CD14-positive monocyte (primary cell): ENCODE results near the gene CCDC88A. TPM values are rescaled to one million over a fixed set of nuclear protein-coding genes. Genes with fewer than 3 reads are reported as not detected.
A peak's percentile ranks its signal among the peaks of the same experiment; 100 is the strongest.

ENCODE experiments used
- DNase-seq, 3 donors: peaks; one replicate each; pipeline ENCODE4 v3.0.0-alpha.2; 2011 to 2022
- H2AFZ ChIP-seq: 2 replicates; pipeline ENCODE4 v1.6.0; 2012; ENCODE audit warnings: mild to moderate bottlenecking, low read depth, low read length, inconsistent platforms; ENCODE audit not compliant: insufficient read depth, poor library complexity, severe bottlenecking
- H3K27ac ChIP-seq, 2 donors: 1 replicate in 1 of 2; 2 replicates in 1 of 2; pipeline ENCODE4 v1.5.1; 2012 to 2013; ENCODE audit warnings: low read length in 2 of 2, control low read depth in 1 of 2, inconsistent platforms in 1 of 2, low read depth in 1 of 2, mild to moderate bottlenecking in 1 of 2
- H3K27me3 ChIP-seq, 2 donors: one replicate each; pipeline versions ENCODE4 v1.6.0 to v1.6.1; 2011 to 2013; ENCODE audit warnings: low read length in 2 of 2; ENCODE audit not compliant: control insufficient read depth in 2 of 2, insufficient read depth in 2 of 2
- H3K36me3 ChIP-seq, 2 donors: replicated peaks in 1 of 2; 1 replicate in 1 of 2; 2 replicates in 1 of 2; pipeline versions ENCODE4 v1.5.1 to v1.6.1; 2012 to 2013; ENCODE audit warnings: low read length in 2 of 2, control low read depth in 1 of 2, inconsistent platforms in 1 of 2, mild to moderate bottlenecking in 1 of 2; ENCODE audit not compliant: insufficient read depth in 2 of 2, control insufficient read depth in 1 of 2
- H3K4me1 ChIP-seq, 2 donors: 1 replicate in 1 of 2; 2 replicates in 1 of 2; pipeline versions ENCODE4 v1.5.1 to v1.6.1; 2012 to 2013; ENCODE audit warnings: low read length in 2 of 2, control low read depth in 1 of 2, inconsistent platforms in 1 of 2, mild to moderate bottlenecking in 1 of 2, moderate library complexity in 1 of 2; ENCODE audit not compliant: insufficient read depth in 2 of 2, control insufficient read depth in 1 of 2
- H3K4me2 ChIP-seq: replicated peaks from 2 replicates; pipeline ENCODE3; 2012; ENCODE audit warnings: low read length, moderate library complexity, mild to moderate bottlenecking; ENCODE audit not compliant: poor library complexity, severe bottlenecking; ENCODE audit errors: extremely low read depth
- H3K4me3 ChIP-seq, 3 experiments: fragments of 200-600 bp in 1 of 3; sonication (generic) in 1 of 3; replicated peaks in 1 of 3; 1 replicate in 2 of 3; 2 replicates in 1 of 3; pipeline ENCODE4 v1.5.1; 2011 to 2013; ENCODE audit warnings: low read length in 3 of 3, mild to moderate bottlenecking in 3 of 3, control low read depth in 2 of 3, low read depth in 2 of 3, inconsistent platforms in 1 of 3, moderate library complexity in 1 of 3
- H3K79me2 ChIP-seq: 2 replicates; pipeline ENCODE4 v1.6.0; 2012; ENCODE audit warnings: mild to moderate bottlenecking, control low read depth, inconsistent platforms, low read length, moderate library complexity; ENCODE audit not compliant: insufficient read depth
- H3K9ac ChIP-seq: 2 replicates; pipeline ENCODE4 v1.6.0; 2017; ENCODE audit warnings: low read length, mild to moderate bottlenecking; ENCODE audit not compliant: insufficient read depth, poor library complexity, severe bottlenecking
- H3K9me3 ChIP-seq, 2 donors: replicated peaks in 1 of 2; 1 replicate in 1 of 2; 2 replicates in 1 of 2; pipeline versions ENCODE4 v1.5.1 to v1.6.1; 2012 to 2013; ENCODE audit warnings: low read length in 2 of 2, control low read depth in 1 of 2; ENCODE audit not compliant: control insufficient read depth in 1 of 2, insufficient read depth in 1 of 2
- H4K20me1 ChIP-seq: 2 replicates; pipeline ENCODE4 v1.6.0; 2012; ENCODE audit warnings: mild to moderate bottlenecking, low read length, control low read depth, moderate library complexity; ENCODE audit not compliant: insufficient read depth
- H3K27ac Mint-ChIP-seq, 7 donors: one replicate each; pipeline ENCODE4 v1.8.0; 2020; ENCODE audit warnings: mild to moderate bottlenecking in 7 of 7, mixed read lengths in 7 of 7, moderate library complexity in 6 of 7, inconsistent platforms in 2 of 7
- H3K27me3 Mint-ChIP-seq, 3 donors: one replicate each; pipeline ENCODE4 v1.8.0; 2021 to 2022; ENCODE audit warnings: low read depth in 3 of 3, mild to moderate bottlenecking in 3 of 3, mixed read lengths in 3 of 3, moderate library complexity in 3 of 3, inconsistent platforms in 1 of 3
- H3K36me3 Mint-ChIP-seq, 2 donors: one replicate each; pipeline ENCODE4 v1.8.0; 2020; ENCODE audit warnings: mixed read lengths in 2 of 2, inconsistent platforms in 1 of 2, mild to moderate bottlenecking in 1 of 2
- H3K4me1 Mint-ChIP-seq: one replicate; pipeline ENCODE4 v1.8.0; 2020; ENCODE audit warnings: mild to moderate bottlenecking, mixed read lengths
- H3K4me3 Mint-ChIP-seq, 2 donors: one replicate each; pipeline ENCODE4 v1.8.0; 2020; ENCODE audit warnings: mild to moderate bottlenecking in 2 of 2, mixed read lengths in 2 of 2, moderate library complexity in 1 of 2
- H3K9me3 Mint-ChIP-seq, 7 donors: one replicate each; pipeline ENCODE4 v1.8.0; 2020 to 2022; ENCODE audit warnings: mixed read lengths in 7 of 7, mild to moderate bottlenecking in 6 of 7, moderate library complexity in 6 of 7, inconsistent platforms in 2 of 7
- WGBS: methylation state at CpG from one replicate; pipeline ENCODE4 v1.1.5; 2013; ENCODE audit warnings: missing lambda C conversion rate; ENCODE audit not compliant: insufficient coverage; 5-methylcytosine and 5-hydroxymethylcytosine counted together
- intact Hi-C, 2 donors: fragments of 100-400 bp; cut with micrococcal nuclease; formaldehyde crosslinking; loops; one replicate each; pipeline versions ENCODE4 v1.15.0 to v1.15.1; 2023
- polyA plus RNA-seq, 3 donors: library from polyadenylated mRNA; depleted of rRNA in 1 of 3; unstranded in 2 of 3; stranded (reverse) in 1 of 3; fragments of 300-500 nt in 2 of 3; fragments of >200 nt in 1 of 3; fragmentation: Illumina TruSeq in 2 of 3; gene quantifications; 1 replicate in 2 of 3; 2 replicates in 1 of 3; pipeline ENCODE4 v1.2.3, GENCODE V29; 2012 to 2021
- TF ChIP-seq, protein P1 (sequence below): fragments of 200-600 bp; IDR thresholded peaks from one replicate; pipeline ENCODE4 v1.8.0; 2022; ENCODE audit warnings: antibody characterized with exemption, mild to moderate bottlenecking

CCDC88A gene
- polyA plus RNA-seq, 3 donors: 9.9 to 57.1 (median 17.9) TPM

DNA sequence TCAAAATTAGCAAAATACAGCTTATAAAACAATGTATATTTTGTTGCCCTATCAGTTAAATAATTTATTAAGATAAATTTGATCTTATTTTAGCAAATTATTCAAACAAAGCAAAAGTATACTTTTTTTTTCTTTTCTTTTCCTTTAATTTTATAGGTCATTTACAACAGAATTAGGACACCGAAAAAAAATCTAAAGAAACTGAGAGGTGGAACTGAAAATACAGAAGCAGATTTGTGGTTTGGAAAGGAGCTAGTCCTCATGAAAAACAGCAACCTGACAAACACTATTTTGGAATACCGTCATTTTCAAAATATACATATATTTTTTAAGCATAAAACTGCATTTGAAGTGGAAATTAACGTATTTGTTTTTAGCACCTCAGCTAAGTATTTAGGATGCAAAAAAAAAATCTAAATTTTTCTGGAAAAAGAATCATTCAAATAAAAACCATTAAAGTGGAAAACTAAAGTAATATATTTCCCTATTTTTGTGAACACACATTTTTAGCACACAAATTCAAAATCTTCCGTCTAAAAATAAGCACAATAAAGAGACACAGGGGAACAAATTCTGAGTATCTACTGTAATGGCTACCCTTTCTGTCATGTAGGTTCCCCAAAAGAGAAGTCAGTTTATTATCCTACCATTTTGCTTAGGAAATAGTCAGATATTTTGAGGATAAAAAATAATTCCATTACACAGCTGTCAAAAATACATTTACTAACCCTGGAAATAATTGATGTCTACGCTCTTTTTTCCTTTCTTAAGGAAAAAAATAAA lies 2.7 kb downstream of the CCDC88A start:
- peaks cover 23% of the 10 kb centered on the region for H4K20me1 ChIP-seq
- TF ChIP-seq, protein P1, sequence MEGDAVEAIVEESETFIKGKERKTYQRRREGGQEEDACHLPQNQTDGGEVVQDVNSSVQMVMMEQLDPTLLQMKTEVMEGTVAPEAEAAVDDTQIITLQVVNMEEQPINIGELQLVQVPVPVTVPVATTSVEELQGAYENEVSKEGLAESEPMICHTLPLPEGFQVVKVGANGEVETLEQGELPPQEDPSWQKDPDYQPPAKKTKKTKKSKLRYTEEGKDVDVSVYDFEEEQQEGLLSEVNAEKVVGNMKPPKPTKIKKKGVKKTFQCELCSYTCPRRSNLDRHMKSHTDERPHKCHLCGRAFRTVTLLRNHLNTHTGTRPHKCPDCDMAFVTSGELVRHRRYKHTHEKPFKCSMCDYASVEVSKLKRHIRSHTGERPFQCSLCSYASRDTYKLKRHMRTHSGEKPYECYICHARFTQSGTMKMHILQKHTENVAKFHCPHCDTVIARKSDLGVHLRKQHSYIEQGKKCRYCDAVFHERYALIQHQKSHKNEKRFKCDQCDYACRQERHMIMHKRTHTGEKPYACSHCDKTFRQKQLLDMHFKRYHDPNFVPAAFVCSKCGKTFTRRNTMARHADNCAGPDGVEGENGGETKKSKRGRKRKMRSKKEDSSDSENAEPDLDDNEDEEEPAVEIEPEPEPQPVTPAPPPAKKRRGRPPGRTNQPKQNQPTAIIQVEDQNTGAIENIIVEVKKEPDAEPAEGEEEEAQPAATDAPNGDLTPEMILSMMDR: no peak
- peaks cover 93% of the 10 kb centered on the region for H3K79me2 ChIP-seq
- peak overlapping the region; percentile 83 for H3K4me2 ChIP-seq
- H3K9me3 Mint-ChIP-seq: no peaks in the 10 kb centered on the region
- peak overlapping the region in 1 of 2 donors; percentile 67 for H3K4me3 Mint-ChIP-seq
- H3K27ac Mint-ChIP-seq: peak overlapping the region in 5 of 7 donors; percentile 15 to 93 (median 30)
- H3K4me3 ChIP-seq: peak overlapping the region; percentile 91 to 99 (median 98)
- H3K27me3 ChIP-seq: no peaks in the 10 kb centered on the region
- H3K27me3 Mint-ChIP-seq: no peaks in the 10 kb centered on the region
- WGBS: no CpG with 5 or more reads among the region's 5 CpGs
- H3K9me3 ChIP-seq: no peaks in the 10 kb centered on the region
- H3K4me1 Mint-ChIP-seq: peaks cover 58% of the 10 kb centered on the region
- peaks cover 20 to 53% of the 10 kb centered on the region in 2 donors for H3K4me1 ChIP-seq
- H3K36me3 Mint-ChIP-seq: peaks cover 18 to 37% of the 10 kb centered on the region in 2 donors
- H3K9ac ChIP-seq: peak overlapping the region; percentile 42
- H2AFZ ChIP-seq: no peak overlapping the region
- peak in 2 of 3 donors; percentile 19 to 44 for DNase-seq
- intact Hi-C loops: loop anchor here (5.0 to 10.0 kb wide), 3 partner anchors 52 to 198 kb away; partner anchors contain the start of genes CFAP36 (in 1 of the 2) and PPP4R3B (in 1 of the 2)
- H3K27ac ChIP-seq: peak overlapping the region in 1 of 2 donors; percentile 94
- H3K36me3 ChIP-seq: peaks cover 15 to 26% of the 10 kb centered on the region in 2 donors

DNA sequence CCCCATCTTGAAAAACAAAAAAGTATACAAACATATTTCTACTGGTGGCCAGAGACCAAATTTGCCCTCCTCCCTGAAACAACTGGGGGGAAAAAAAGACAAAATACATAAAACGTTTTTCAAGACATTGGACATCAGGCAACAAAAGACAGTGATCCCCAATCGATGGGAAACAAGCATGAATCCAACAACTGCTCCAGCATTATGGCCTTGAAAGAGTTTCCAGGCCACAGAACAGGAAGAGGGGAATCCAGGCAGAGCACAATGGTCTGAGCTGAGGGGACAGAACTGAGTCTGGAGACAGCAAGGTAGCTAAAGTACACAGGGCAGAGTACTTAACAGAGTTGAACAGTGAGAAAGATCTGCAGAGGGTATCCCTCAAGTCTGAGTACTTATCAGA lies 4.4 kb downstream of the CCDC88A start:
- H3K4me1 ChIP-seq: peaks cover 10 to 40% of the 10 kb centered on the region in 2 donors
- Mint-ChIP-seq H3K4me1 (peaks cover 46% of the 10 kb centered on the region), H3K9me3 (no peaks in the 10 kb centered on the region), H3K4me3 (no peak overlapping the region), H3K27ac (peak overlapping the region in 5 of 7 donors; percentile 19 to 83 (median 41)), H3K27me3 (no peaks in the 10 kb centered on the region), H3K36me3 (peaks cover 30 to 52% of the 10 kb centered on the region in 2 donors)
- H2AFZ ChIP-seq: no peak overlapping the region
- H3K9ac ChIP-seq: no peak overlapping the region
- no peak overlapping the region for H3K4me3 ChIP-seq
- DNase-seq: no peak
- TF ChIP-seq, protein P1: no peak
- H3K79me2 ChIP-seq: peaks cover 100% of the 10 kb centered on the region
- WGBS: no CpG with 5 or more reads among the region's 2 CpGs
- H3K36me3 ChIP-seq: peaks cover 28 to 43% of the 10 kb centered on the region in 2 donors
- no peaks in the 10 kb centered on the region for H3K9me3 ChIP-seq
- intact Hi-C loops: loop anchor here (5.0 to 10.0 kb wide), 3 partner anchors 50 to 200 kb away; partner anchors contain the start of genes CFAP36 (in 1 of the 2) and PPP4R3B (in 1 of the 2)
- no peaks in the 10 kb centered on the region for H3K27me3 ChIP-seq
- H3K27ac ChIP-seq: peak overlapping the region in 1 of 2 donors; percentile 62
- peak overlapping the region; percentile 26 for H3K4me2 ChIP-seq
- H4K20me1 ChIP-seq: peaks cover 37% of the 10 kb centered on the region
